SU-DHL-6 (cell line): Measurements from ENCODE around the gene CPLX1.
"Not testable (repeated sequence)": the region's sequence is repeated elsewhere in the genome, so short reads cannot be mapped to it uniquely, and the experiment has no call there.

Experiments
- H2AFZ ChIP-seq: fragments of 200-600 bp; sonication (generic); 2 replicates; pipeline ENCODE4 v1.6.1; 2014; ENCODE audit warnings: low read depth, mild to moderate bottlenecking, moderate library complexity, mixed read lengths, antibody characterized with exemption, low read length; ENCODE audit not compliant: severe bottlenecking
- H3F3A ChIP-seq: fragments of 200-600 bp; shearing (Covaris generic); 2 replicates; pipeline ENCODE4 v1.6.0; 2016; ENCODE audit warnings: antibody characterized with exemption, mild to moderate bottlenecking; ENCODE audit not compliant: insufficient read depth
- H3K27ac ChIP-seq: fragments of 200-600 bp; sonication (generic); 2 replicates; pipeline ENCODE4 v1.5.1; 2016; ENCODE audit warnings: low read depth, mild to moderate bottlenecking, low read length, moderate library complexity, mixed read lengths
- H3K27me3 ChIP-seq: fragments of 200-600 bp; sonication (generic), shearing (Covaris generic); 2 replicates; pipeline ENCODE4 v1.6.0; 2014; ENCODE audit warnings: mild to moderate bottlenecking, low read length
- H3K36me3 ChIP-seq: fragments of 200-600 bp; sonication (generic); 2 replicates; pipeline ENCODE4 v1.6.1; 2014; ENCODE audit warnings: mild to moderate bottlenecking, low read length, mixed read lengths
- H3K4me2 ChIP-seq: fragments of 300-600, 200-600 bp; shearing (Covaris generic), sonication (generic); 2 replicates; pipeline ENCODE4 v1.6.0; 2014; ENCODE audit warnings: low read length, low read depth, mild to moderate bottlenecking; ENCODE audit not compliant: poor library complexity, severe bottlenecking
- H3K4me3 ChIP-seq: fragments of 200-600 bp; sonication (generic); 2 replicates; pipeline ENCODE4 v1.5.1; 2014; ENCODE audit warnings: antibody characterized with exemption, low read length, mild to moderate bottlenecking, mixed read lengths; ENCODE audit not compliant: insufficient read depth, poor library complexity, severe bottlenecking
- H3K79me2 ChIP-seq: fragments of 200-600 bp; sonication (generic); 2 replicates; pipeline ENCODE4 v1.6.1; 2014; ENCODE audit warnings: mild to moderate bottlenecking, low read length, moderate library complexity; ENCODE audit not compliant: insufficient read depth
- H3K9ac ChIP-seq: fragments of 200-600 bp; sonication (generic); 2 replicates; pipeline ENCODE4 v1.7.0; 2014; ENCODE audit warnings: mild to moderate bottlenecking, low read length
- H3K9me2 ChIP-seq: fragments of 200-600 bp; sonication (generic); replicated peaks from 2 replicates; pipeline ENCODE4 v1.6.1; 2014; ENCODE audit warnings: low read length; ENCODE audit not compliant: insufficient read depth
- H3K9me3 ChIP-seq: fragments of 200-600 bp; sonication (generic); 2 replicates; pipeline ENCODE4 v1.6.1; 2014; ENCODE audit warnings: low read length, mixed read lengths; ENCODE audit not compliant: insufficient read depth
- H4K20me1 ChIP-seq: fragments of 200-600 bp; sonication (generic); 2 replicates; pipeline ENCODE4 v1.6.1; 2014; ENCODE audit warnings: low read depth, mild to moderate bottlenecking, antibody characterized with exemption, low read length, moderate library complexity, mixed read lengths
- CTCF ChIP-seq: fragments of 200-600 bp; sonication (generic); IDR thresholded peaks from one replicate; pipeline ENCODE4 v1.5.1; 2017; ENCODE audit warnings: antibody characterized with exemption, mild to moderate bottlenecking, low read length, moderate library complexity; ENCODE audit not compliant: insufficient read depth, poor library complexity, severe bottlenecking
- EZH2phosphoT487 ChIP-seq: fragments of 200-600 bp; sonication (generic), shearing (Covaris generic); conservative IDR thresholded peaks from 2 replicates; pipeline ENCODE4 v1.6.1; 2018; ENCODE audit warnings: mild to moderate bottlenecking, antibody characterized with exemption, low read length, moderate library complexity, mixed read lengths

Gene CPLX1

GRCh38 chr4:761739-762138, 64.2 kb downstream of the CPLX1 start:
- H3K36me3 ChIP-seq: no peaks in the 10 kb centered on the region; the same call in 1 of the 2 replicates
- no peak for TF ChIP-seq CTCF
- no peak for TF ChIP-seq EZH2phosphoT487
- H3K27ac ChIP-seq: no peak overlapping the region

GRCh38 chr4:761086-761485, 64.8 kb downstream of the CPLX1 start:
- Histone ChIP-seq H3K9ac (no peak overlapping the region), H3K9me2 (no peaks in the 10 kb centered on the region), H2AFZ (no peak overlapping the region), H3K4me2 (no peak overlapping the region), H3K9me3 (no peaks in the 10 kb centered on the region), H3F3A (peaks cover 11% of the 10 kb centered on the region), H4K20me1 (no peaks in the 10 kb centered on the region), H3K36me3 (no peaks in the 10 kb centered on the region; the same call in 1 of the 2 replicates), H3K27me3 (no peaks in the 10 kb centered on the region), H3K4me3 (no peak overlapping the region), H3K79me2 (no peaks in the 10 kb centered on the region), H3K27ac (no peak overlapping the region)
- TF ChIP-seq EZH2phosphoT487 (no peak), CTCF (no peak)

More at GRCh38 chr4:761739-762138, 64.2 kb downstream of the CPLX1 start:
- peaks cover 18% of the 10 kb centered on the region for H3F3A ChIP-seq
- no peak overlapping the region for H3K9ac ChIP-seq
- no peak overlapping the region for H3K4me3 ChIP-seq
- no peaks in the 10 kb centered on the region for H3K27me3 ChIP-seq
- no peaks in the 10 kb centered on the region for H3K79me2 ChIP-seq
- no peaks in the 10 kb centered on the region for H4K20me1 ChIP-seq
- H3K9me3 ChIP-seq: no peaks in the 10 kb centered on the region
- H3K4me2 ChIP-seq: no peak overlapping the region
- no peak overlapping the region for H2AFZ ChIP-seq
- no peaks in the 10 kb centered on the region for H3K9me2 ChIP-seq

- Histone ChIP-seq H2AFZ (no peak overlapping the region), H3K9me2 (no peaks in the 10 kb centered on the region), H3K36me3 (no peaks in the 10 kb centered on the region; the same call in 1 of the 2 replicates), H3K4me2 (no peak overlapping the region), H3K9ac (no peak overlapping the region), H4K20me1 (no peaks in the 10 kb centered on the region), H3F3A (peaks cover 9% of the 10 kb centered on the region; the same call in 1 of the 2 replicates), H3K9me3 (no peaks in the 10 kb centered on the region), H3K4me3 (no peak overlapping the region), H3K79me2 (no peaks in the 10 kb centered on the region), H3K27ac (no peak overlapping the region), H3K27me3 (no peaks in the 10 kb centered on the region)
- TF ChIP-seq CTCF (no peak), EZH2phosphoT487 (no peak)
Observed at GRCh38 chr4:760616-761015, 65.3 kb downstream of the CPLX1 start.

- not testable (repeated sequence) for H3K4me2 ChIP-seq, H3K36me3 ChIP-seq, H3K27me3 ChIP-seq, H3K9me2 ChIP-seq, H3K9ac ChIP-seq, H3K79me2 ChIP-seq, H3K4me3 ChIP-seq, H4K20me1 ChIP-seq, H3F3A ChIP-seq, H3K27ac ChIP-seq, H2AFZ ChIP-seq, H3K9me3 ChIP-seq
Observed at GRCh38 chr4:759810-760209, 66.1 kb downstream of the CPLX1 start.
